Epithelial cell of prostate (primary cell): ENCODE results near the gene SEL1L2.
"Not testable (repeated sequence)": the region's sequence is repeated elsewhere in the genome, so short reads cannot be mapped to it uniquely, and the experiment has no call there.

ENCODE experiments used
- DNase-seq: peaks from one replicate; pipeline ENCODE4 v3.0.0-alpha.2; 2011; ENCODE audit warnings: low read depth, low spot score
- H3K27ac ChIP-seq: fragments of 450-650 bp; 2 replicates; pipeline ENCODE4 v1.5.1; 2017; ENCODE audit warnings: mild to moderate bottlenecking

Gene SEL1L2

GRCh38 chr20:13990465-13990864, at the start of gene SEL1L2:
TSS of gene SEL1L2 (minus strand) at chr20:13990614. CDS start at chr20:13990534, 80 bp downstream.
- no peak for DNase-seq
- no peak within 1 kb of the TSS for H3K27ac ChIP-seq

- H3K27ac ChIP-seq, result no peak overlapping the region
- no peak for DNase-seq
Measured at GRCh38 chr20:14036567-14036966, 46.2 kb upstream of the SEL1L2 start.

- no peak overlapping the region for H3K27ac ChIP-seq
- DNase-seq, result no peak
Measured at GRCh38 chr20:14033310-14033709, 42.9 kb upstream of the SEL1L2 start.

GRCh38 chr20:14030991-14031390, 40.6 kb upstream of the SEL1L2 start:
- no peak overlapping the region for H3K27ac ChIP-seq
- no peak for DNase-seq

- no peak overlapping the region for H3K27ac ChIP-seq
- DNase-seq, result no peak
Measured at GRCh38 chr20:14012671-14013070, 22.3 kb upstream of the SEL1L2 start.

GRCh38 chr20:14009208-14009607, 18.8 kb upstream of the SEL1L2 start:
- DNase-seq, result peak; percentile 33
- no peak overlapping the region for H3K27ac ChIP-seq

- H3K27ac ChIP-seq, result no peak overlapping the region
- DNase-seq, result no peak
Measured at GRCh38 chr20:14005996-14006395, 15.6 kb upstream of the SEL1L2 start.

- H3K27ac ChIP-seq, result no peak overlapping the region
- DNase-seq, result no peak
Measured at GRCh38 chr20:14000917-14001316, 10.5 kb upstream of the SEL1L2 start.

GRCh38 chr20:13996265-13996664, 5.9 kb upstream of the SEL1L2 start:
- no peak for DNase-seq
- no peak overlapping the region for H3K27ac ChIP-seq

GRCh38 chr20:13995841-13996240, 5.4 kb upstream of the SEL1L2 start:
- no peak overlapping the region for H3K27ac ChIP-seq
- no peak for DNase-seq

- no peak within 1 kb of the TSS for H3K27ac ChIP-seq
- peak; percentile 64 for DNase-seq
Measured at GRCh38 chr20:13995086-13995665, 4.8 kb upstream of the SEL1L2 start, which contains the start of gene MACROD2. TSS of gene MACROD2 (plus strand) at chr20:13995516.

- not testable (repeated sequence) for DNase-seq, H3K27ac ChIP-seq
Measured at GRCh38 chr20:13991955-13992354, 1.5 kb upstream of the SEL1L2 start.

GRCh38 chr20:13991311-13991710, 897 bp upstream of the SEL1L2 start:
- DNase-seq, result no peak
- no peak overlapping the region for H3K27ac ChIP-seq

- no peak overlapping the region for H3K27ac ChIP-seq
- no peak for DNase-seq
Measured at GRCh38 chr20:13984211-13984610, 6.2 kb downstream of the SEL1L2 start.

GRCh38 chr20:13960525-13960924, 29.9 kb downstream of the SEL1L2 start:
- no peak for DNase-seq
- H3K27ac ChIP-seq, result no peak overlapping the region

- DNase-seq, result no peak
- H3K27ac ChIP-seq, result no peak overlapping the region
Measured at GRCh38 chr20:13960119-13960518, 30.3 kb downstream of the SEL1L2 start.

GRCh38 chr20:13953227-13953626, 37.2 kb downstream of the SEL1L2 start:
- no peak for DNase-seq

GRCh38 chr20:13947719-13948118, 42.7 kb downstream of the SEL1L2 start:
- H3K27ac ChIP-seq, result no peak overlapping the region
- DNase-seq, result no peak

More at GRCh38 chr20:13953227-13953626, 37.2 kb downstream of the SEL1L2 start:
- no peak overlapping the region for H3K27ac ChIP-seq

GRCh38 chr20:13941031-13941430, 49.4 kb downstream of the SEL1L2 start:
- H3K27ac ChIP-seq, result no peak overlapping the region
- DNase-seq, result no peak

- H3K27ac ChIP-seq, result no peak overlapping the region
- DNase-seq, result no peak
Measured at GRCh38 chr20:13936781-13937576, 53.4 kb downstream of the SEL1L2 start.

- no peak for DNase-seq
- no peak overlapping the region for H3K27ac ChIP-seq
Measured at GRCh38 chr20:13934992-13935894, 55.2 kb downstream of the SEL1L2 start.
